K562 (cell line): ENCODE measurements around the gene ABCA1. TPM values are rescaled to one million over a fixed set of nuclear protein-coding genes. Genes with fewer than 3 reads are reported as not detected.
A peak's percentile ranks its signal among the peaks of the same experiment; 100 is the strongest.

Experiments used
- CBFA2T2 ChIP-seq: fragments of 450-650 bp; conservative IDR thresholded peaks from 2 replicates; pipeline ENCODE4 v1.6.1; 2017; ENCODE audit warnings: mild to moderate bottlenecking
- GABPB2 ChIP-seq: fragments of 250-450 bp; sonication (Bioruptor Pico); conservative IDR thresholded peaks from 2 replicates; pipeline ENCODE4 v1.5.1; 2021; ENCODE audit warnings: mild to moderate bottlenecking
- MAFK ChIP-seq: IDR thresholded peaks from 2 replicates; pipeline ENCODE4 v1.6.1; 2011; ENCODE audit warnings: low read length, improper control_type of control experiment
- MGA ChIP-seq: fragments of 450-650 bp; IDR thresholded peaks from 2 replicates; pipeline ENCODE4 v1.6.1; 2016; ENCODE audit warnings: mild to moderate bottlenecking, moderate library complexity
- NCOR1 ChIP-seq: fragments of 450-650 bp; IDR thresholded peaks from 2 replicates; pipeline ENCODE4 v1.6.1; 2016; ENCODE audit warnings: mild to moderate bottlenecking, moderate library complexity
- NKRF ChIP-seq: fragments of 450-650 bp; IDR thresholded peaks from 2 replicates; pipeline ENCODE4 v1.6.1; 2016; ENCODE audit warnings: borderline replicate concordance
- NR2C1 ChIP-seq, 2 experiments: fragments of 450-650 bp; IDR thresholded peaks; 2 replicates each; pipeline ENCODE4 v1.6.1; 2017; ENCODE audit warnings: mild to moderate bottlenecking in 2 of 2, antibody characterized with exemption in 1 of 2, inconsistent platforms in 1 of 2, missing compliant biosample characterization in 1 of 2, missing genetic modification characterization in 1 of 2
- PRDM10 ChIP-seq: fragments of 450-650 bp; IDR thresholded peaks from 2 replicates; pipeline ENCODE4 v1.6.1; 2018; ENCODE audit not compliant: partially characterized antibody
- TBP ChIP-seq: optimal IDR thresholded peaks from 2 replicates; pipeline ENCODE3; 2011; ENCODE audit warnings: low read depth, low read length, improper control_type of control experiment
- polyA plus RNA-seq, 8 experiments: library from polyadenylated mRNA; depleted of rRNA in 4 of 8; stranded (reverse) in 5 of 8; unstranded in 3 of 8; fragments of >200 nt; fragmentation: Nextera tagmentation in 2 of 8; fragmentation: Illumina TruSeq in 1 of 8; extraction: Ambion mirVana in 2 of 8; extraction: Trizol in 1 of 8; gene quantifications; 2 replicates each; pipeline versions ENCODE4 v1.2.1 to v1.2.3, GENCODE V29; 2011 to 2014; ENCODE audit warnings: inconsistent platforms in 1 of 8, missing spikeins in 1 of 8
- total RNA-seq, 7 experiments: library from RNA; depleted of rRNA in 6 of 7; stranded (reverse); fragments of >200 nt in 6 of 7; fragmentation: Illumina TruSeq in 2 of 7; extraction: Trizol in 2 of 7; gene quantifications; 2 replicates each; pipeline versions ENCODE4 v1.2.1 to v1.2.3, GENCODE V29; 2011 to 2021; ENCODE audit warnings: low replicate concordance in 1 of 7

Gene ABCA1
- total and polyA plus RNA-seq, 9 of the 15 experiments (the other 6 are each of a cell fraction or from before 2014, with no cell fraction given): under 0.01 to 0.18 (median 0.02) TPM; not detected in 5

GRCh38 chr9:104774831-104775573, 153.0 kb downstream of the ABCA1 start (continued):
- peak; percentile 64 for TF ChIP-seq MGA
- peak; percentile 13 for TF ChIP-seq PRDM10
- TF ChIP-seq TBP: peak; percentile 64
- no peak for TF ChIP-seq GABPB2 (CRISPR knock-in tag)
- TF ChIP-seq CBFA2T2: peak; percentile 64; the same call in 1 of the 2 replicates
- peak; percentile 90 for TF ChIP-seq NR2C1 (IDR thresholded peaks at IDR 0.05)
- TF ChIP-seq NR2C1 (tag; IDR thresholded peaks at IDR 0.05): peak; percentile 95
- TF ChIP-seq NKRF: no peak
- TF ChIP-seq NCOR1: peak; percentile 93
- TF ChIP-seq MAFK: peak; percentile 4; the same call in 1 of the 2 replicates
